ENCODE results near the gene SLC16A13.
A peak's percentile ranks its signal among the peaks of the same experiment; 100 is the strongest.
"Not testable (repeated sequence)": the region's sequence is repeated elsewhere in the genome, so short reads cannot be mapped to it uniquely, and the experiment has no call there.

Gene SLC16A13

DNA sequence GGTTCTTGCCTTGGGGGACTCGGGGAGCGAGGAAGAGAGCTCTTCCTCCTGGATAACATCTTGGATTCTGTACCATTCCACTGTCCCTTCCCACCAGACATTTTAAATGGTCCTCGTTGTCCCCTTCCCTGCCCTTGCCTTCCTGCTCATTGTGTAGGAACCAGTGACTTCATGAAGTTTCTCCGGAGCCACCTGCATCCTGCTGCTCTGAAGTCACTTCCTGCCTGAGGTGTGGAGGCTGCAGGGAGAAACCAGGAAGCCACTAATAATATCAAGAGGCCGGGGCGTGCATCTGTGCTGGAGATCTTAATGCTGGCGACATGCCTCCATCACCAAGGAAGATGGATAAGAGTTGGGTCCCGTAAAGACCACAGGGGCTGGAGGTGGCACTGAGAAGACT, 6.2 kb upstream of the SLC16A13 start:
- peak; percentile 57 for DNase-seq (ENCODE audit: low read depth)

DNA sequence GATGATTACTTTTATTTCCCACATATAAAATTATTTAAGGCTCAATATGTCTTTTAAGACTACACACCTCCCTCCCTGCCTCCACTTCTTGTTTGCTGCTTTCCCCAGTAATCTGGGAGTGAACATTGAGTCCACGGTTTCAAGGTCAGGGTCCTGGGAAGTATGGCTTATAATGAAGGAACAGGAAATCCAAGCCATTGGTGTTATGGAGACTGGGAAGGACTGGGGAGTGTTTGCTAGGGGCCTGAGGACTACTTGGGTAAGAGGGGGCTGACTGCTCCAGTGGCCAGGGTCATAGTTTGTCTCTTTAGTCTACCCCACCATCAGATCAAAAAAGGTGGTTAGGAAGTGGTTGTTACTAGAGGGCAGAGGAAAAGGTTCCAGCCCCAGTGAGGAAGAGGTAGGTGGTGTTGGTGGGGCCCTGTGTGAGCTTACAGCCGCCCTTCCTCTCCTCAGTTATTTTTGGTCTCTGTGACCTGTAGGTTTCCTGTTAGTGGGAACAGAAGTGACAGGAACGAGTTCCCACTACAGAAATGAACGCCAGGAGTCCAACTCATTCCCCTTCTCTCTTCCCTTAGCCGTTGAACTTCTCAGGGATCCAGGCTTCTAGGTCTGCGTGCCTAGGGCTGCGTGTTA, 742 bp upstream of the SLC16A13 start:
- DNase-seq (ENCODE audit: low read depth): no peak

DNA sequence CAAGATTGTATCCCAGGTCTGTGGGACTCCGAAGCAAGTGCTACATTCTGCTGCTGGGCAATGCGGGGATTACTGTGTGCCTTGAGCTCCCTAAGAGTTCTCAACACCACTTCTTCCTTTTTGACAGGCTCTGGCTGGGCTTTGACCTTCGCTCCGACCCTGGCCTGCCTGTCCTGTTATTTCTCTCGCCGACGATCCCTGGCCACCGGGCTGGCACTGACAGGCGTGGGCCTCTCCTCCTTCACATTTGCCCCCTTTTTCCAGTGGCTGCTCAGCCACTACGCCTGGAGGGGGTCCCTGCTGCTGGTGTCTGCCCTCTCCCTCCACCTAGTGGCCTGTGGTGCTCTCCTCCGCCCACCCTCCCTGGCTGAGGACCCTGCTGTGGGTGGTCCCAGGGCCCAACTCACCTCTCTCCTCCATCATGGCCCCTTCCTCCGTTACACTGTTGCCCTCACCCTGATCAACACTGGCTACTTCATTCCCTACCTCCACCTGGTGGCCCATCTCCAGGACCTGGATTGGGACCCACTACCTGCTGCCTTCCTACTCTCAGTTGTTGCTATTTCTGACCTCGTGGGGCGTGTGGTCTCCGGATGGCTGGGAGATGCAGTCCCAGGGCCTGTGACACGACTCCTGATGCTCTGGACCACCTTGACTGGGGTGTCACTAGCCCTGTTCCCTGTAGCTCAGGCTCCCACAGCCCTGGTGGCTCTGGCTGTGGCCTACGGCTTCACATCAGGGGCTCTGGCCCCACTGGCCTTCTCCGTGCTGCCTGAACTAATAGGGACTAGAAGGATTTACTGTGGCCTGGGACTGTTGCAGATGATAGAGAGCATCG, 2.4 kb downstream of the SLC16A13 start:
- DNase-seq (ENCODE audit: low read depth): no peak

- DNase-seq (ENCODE audit: low read depth): no peak
Measured at GRCh38 chr17:7039832-7040231, 4.0 kb downstream of the SLC16A13 start.

DNA sequence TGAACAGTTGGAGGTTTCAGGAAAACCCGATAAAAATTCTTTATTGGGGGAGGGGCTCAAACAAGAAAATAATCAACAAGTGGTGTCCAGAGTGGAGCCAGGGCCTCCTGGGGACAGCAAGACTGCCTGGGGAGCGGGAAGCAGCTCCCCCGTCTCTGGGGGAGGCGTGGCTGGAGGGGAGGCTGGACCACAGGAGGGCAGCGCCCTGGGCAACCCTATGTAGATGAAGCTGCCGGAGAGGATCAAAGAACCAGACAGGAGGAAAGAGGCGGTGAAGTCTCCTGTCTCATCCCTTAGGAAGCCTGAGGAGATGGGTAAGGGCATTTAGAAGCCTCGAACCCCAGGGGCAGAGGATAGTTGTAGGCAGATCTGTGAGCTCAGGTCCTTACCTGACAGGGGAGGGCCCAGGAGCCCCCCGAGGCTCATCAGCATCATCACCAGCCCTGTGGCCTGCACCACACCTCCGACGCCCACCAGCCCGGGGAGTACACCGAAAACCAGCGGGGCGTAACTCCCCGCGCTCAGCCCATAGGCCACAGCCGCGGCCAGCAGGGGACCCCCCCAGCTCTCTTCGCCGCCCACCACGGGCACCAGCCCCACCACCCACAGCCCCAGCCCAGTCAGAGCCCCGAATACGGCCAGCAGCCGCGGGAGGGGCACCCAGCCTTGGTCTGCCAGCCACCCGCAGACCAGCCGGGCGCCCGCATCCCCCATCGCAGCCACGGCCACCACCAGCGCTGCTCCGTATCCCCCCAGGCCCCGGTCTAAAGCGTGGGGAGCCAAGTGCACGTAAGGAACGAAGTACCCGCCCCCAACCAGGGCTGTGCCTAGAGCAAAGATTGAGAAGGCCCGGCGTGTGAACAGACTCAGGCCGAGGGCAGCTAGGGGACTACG, 6.0 kb downstream of the SLC16A13 start:
- DNase-seq (ENCODE audit: low read depth): no peak

DNA sequence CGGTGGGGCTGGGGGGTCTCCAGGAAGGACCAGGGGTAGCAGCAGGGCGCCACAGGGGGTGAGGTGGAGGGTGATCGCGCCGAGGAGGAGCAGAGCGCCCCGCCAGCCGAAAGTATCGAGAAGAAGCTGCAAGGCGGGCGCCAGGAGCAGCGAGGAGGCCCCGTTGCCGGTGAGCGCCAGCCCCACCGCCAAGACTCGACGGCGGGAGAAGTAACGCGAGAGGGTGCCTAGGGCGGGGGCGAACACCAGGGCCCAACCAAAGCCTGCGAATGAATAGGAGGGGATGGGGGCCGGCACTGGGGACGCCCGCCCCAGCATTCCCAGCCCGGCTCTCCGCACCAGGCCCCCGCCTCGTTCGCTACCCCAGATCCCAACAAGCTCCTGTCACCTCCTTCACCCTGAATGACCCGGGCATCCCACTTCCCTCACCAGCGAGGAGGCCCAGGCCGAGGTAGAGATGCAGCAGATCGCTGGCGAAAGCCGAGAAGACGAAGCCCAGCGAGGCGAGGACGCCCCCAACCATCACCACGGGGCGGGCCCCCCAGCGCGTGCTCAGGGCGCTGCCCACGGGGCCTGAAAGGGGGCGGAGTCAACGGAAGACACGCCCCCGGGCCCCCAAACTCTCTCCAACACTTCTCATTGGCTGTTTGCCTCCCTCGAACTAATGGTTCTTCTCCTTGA, 6.8 kb downstream of the SLC16A13 start:
- no peak for DNase-seq (ENCODE audit: low read depth)

DNA sequence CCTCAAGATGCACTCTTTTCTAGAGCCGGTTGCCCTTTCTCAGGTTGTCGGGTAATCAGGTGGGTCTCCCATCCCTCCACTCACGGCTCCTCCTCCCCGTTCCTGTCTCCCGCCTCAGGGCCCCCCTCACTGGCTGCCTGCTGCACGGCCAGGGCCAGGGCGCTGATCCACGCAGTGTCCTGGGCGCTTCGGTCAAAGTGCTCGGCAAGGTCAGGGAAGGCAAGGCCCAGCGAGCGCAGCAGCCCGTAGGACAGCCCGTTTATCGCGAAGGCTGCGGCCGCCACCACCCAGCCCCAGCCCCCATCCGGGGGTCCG, 7.3 kb downstream of the SLC16A13 start:
- DNase-seq (ENCODE audit: low read depth): no peak

- no peak for DNase-seq (ENCODE audit: low read depth)
Measured at GRCh38 chr17:7043497-7044198, 7.8 kb downstream of the SLC16A13 start, which contains the start of gene SLC16A11. SLC16A11 (minus strand) TSS chr17:7044092; CDS start chr17:7043513, 579 bp downstream.

- DNase-seq (ENCODE audit: low read depth): no peak
Measured at GRCh38 chr17:7045492-7046126, 9.8 kb downstream of the SLC16A13 start.

- no peak for DNase-seq (ENCODE audit: low read depth)
Measured at GRCh38 chr17:7046127-7046724, 10.4 kb downstream of the SLC16A13 start.

DNA sequence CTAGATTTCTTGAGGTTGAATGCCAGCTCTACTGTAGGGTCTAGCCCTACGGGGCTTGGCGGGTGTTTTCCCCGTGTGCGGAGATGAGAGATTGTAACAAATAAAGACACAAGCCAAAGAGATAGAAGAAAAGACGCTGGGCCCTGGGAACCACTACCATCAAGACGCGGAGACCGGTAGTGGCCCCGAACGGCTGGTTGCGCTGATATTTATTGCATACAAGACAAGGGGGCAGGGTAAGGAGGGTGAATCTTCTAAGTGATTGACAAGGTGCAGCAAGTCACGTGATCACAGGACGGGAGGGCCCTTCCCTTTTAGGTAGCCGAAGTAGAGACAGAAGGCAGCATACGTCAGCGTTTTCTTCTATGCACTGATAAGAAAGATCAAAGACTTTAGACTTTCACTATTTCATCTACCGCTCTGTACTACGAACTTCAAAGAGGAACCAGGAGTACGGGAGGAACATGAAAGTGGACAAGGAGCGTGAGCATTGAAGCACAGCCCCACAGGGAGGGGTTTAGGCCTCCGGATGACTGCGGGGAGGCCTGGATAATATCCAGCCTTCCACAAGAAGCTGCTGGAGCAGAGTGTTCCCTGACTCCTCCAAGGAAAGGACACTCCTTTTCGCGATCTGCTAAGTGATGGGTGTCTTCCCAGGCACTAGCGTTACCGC, 11.0 kb downstream of the SLC16A13 start:
- DNase-seq (ENCODE audit: low read depth): peak; percentile 71

DNA sequence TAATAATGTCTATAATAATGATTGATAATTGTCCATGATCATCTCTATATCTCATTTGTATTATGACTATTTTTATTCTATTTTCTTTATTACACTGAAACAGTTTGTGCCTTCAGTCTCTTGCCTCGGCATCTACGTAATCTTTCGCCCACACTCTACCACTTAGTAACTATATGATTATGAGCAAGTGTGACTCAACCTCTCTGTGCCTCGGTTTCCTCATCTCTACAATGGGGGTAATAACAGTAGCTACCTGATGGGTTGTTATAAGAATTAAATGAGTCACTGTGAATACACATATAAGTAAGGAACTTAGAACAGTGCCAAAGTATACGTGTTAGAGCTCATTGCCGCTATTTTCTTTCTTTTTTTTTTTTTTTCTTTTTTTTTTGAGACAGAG, 11.8 kb downstream of the SLC16A13 start:
- no peak for DNase-seq (ENCODE audit: low read depth)

DNA sequence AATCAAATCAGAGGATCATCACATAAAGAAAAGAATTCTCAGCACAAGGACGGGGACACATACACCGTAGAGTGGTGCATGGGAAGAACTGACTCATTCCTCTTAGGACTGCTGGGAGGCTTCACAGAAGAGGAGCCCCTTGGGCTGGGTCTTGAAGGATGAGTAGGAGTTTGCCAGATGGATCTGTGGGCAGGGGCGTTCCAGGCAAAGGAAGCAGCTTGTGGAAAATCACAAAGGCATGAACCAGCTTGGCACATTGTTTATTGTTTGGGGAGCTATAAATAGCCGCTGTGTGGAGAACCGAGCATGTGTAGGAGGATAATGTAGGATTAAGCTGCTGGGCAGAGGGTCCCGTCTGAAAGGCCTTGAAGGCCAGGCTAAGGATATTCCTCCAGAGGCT, 13.2 kb downstream of the SLC16A13 start:
- DNase-seq (ENCODE audit: low read depth): no peak

DNA sequence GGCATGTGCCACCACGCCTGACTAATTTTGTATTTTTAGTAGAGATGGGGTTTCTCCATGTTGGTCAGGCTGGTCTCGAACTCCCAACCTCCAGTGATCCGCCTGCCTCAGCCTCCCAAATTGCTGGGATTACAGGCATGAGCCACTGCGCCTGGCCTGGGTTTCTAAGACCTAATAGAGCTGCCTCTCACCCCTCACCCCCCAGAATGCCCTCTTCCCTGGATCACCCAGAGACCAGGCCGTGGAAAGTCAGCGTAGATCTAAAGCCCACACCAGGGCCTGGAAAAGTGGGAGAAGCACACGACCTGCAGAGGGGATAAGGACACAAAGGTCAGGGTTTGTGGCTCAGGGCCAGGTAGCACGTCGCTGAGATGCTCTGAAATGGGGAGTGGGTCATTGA, 14.8 kb downstream of the SLC16A13 start:
- DNase-seq (ENCODE audit: low read depth): not testable (repeated sequence)

- DNase-seq (ENCODE audit: low read depth): no peak
Measured at GRCh38 chr17:7056386-7056785, 20.6 kb downstream of the SLC16A13 start.

DNA sequence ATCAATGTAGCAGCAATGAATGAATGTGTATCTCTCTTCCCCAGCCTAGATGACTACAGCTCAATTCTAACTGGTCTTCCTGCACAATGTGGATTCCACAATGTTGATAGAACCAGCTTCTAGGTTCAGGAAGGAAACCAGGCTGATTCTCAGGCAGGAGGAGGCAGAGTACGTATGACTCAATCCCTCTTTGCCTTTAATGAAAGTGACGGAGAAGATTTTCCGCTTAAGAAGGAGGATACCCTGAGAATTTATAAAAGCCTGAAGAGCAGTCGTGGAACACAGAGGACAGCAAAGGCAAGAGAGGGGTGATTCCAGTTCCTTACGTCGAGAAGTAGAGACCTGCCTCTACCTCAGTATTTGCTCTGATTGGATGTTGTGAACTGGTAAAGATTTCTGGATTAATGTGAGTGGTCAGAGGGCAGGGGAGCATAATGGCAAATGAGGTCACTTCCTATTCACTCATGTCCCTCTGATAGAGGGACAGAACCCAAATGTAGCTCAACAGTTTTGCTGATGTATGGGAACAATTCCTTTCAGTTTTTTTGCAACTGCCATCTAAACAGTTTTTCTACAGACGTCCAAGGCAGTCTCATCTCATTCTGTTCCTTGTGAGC, 23.1 kb downstream of the SLC16A13 start:
- no peak for DNase-seq (ENCODE audit: low read depth)

- peak; percentile 39 for DNase-seq (ENCODE audit: low read depth)
Measured at GRCh38 chr17:7060165-7060891, 24.5 kb downstream of the SLC16A13 start.

DNA sequence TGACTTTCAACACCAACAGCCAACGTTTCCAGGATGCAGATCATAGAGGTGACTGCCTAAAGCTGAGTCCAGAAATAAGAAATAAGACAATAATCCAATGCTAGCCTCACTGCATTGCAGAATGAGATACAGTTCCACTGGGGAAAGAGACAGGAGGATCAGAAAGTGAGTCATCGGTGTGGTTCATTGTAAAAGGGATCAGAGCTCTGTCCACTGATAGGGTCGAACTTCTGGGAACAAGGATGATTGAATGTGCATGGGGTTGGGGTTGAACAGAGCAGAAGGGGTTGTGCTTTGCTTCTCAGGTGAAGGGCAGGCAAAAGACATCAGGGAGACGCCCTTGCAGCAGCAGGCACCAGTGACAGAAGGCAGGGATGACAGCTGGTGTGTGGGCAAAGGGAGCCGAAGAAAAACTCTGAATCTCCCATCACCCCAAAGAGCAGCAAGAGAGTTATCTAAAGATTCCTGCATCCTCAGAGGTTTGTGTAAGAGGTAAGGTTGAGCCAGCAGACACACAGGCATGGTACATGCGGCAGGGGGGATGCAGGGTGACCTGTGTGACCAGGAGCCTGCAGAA, 27.8 kb downstream of the SLC16A13 start:
- no peak for DNase-seq (ENCODE audit: low read depth)
